Immature natural killer cell (primary cell): ENCODE results near the gene CAMKK2. TPM values are rescaled to one million over a fixed set of nuclear protein-coding genes. Genes with fewer than 3 reads are reported as not detected.

Source experiments
- DNase-seq, 3 donors: peaks; one replicate each; pipeline ENCODE4 v3.0.0; 2022; ENCODE audit warnings: mixed read lengths in 1 of 3
- H3K27ac Mint-ChIP-seq, 6 donors: one replicate each; pipeline ENCODE4 v1.8.0; 2020; ENCODE audit warnings: mixed read lengths in 6 of 6, mild to moderate bottlenecking in 5 of 6, inconsistent platforms in 4 of 6, moderate library complexity in 3 of 6
- H3K27me3 Mint-ChIP-seq, 3 donors: one replicate each; pipeline ENCODE4 v1.8.0; 2020 to 2021; ENCODE audit warnings: low read depth in 3 of 3, mild to moderate bottlenecking in 3 of 3, mixed read lengths in 3 of 3, moderate library complexity in 3 of 3, inconsistent platforms in 1 of 3
- H3K36me3 Mint-ChIP-seq, 3 donors: one replicate each; pipeline ENCODE4 v1.8.0; 2020; ENCODE audit warnings: mixed read lengths in 3 of 3, inconsistent platforms in 2 of 3, mild to moderate bottlenecking in 2 of 3
- H3K4me1 Mint-ChIP-seq, 2 donors: one replicate each; pipeline ENCODE4 v1.8.0; 2020; ENCODE audit warnings: inconsistent platforms in 2 of 2, mild to moderate bottlenecking in 2 of 2, mixed read lengths in 2 of 2, moderate library complexity in 1 of 2
- H3K4me3 Mint-ChIP-seq, 5 donors: one replicate each; pipeline ENCODE4 v1.8.0; 2020; ENCODE audit warnings: mild to moderate bottlenecking in 5 of 5, mixed read lengths in 5 of 5, inconsistent platforms in 3 of 5, moderate library complexity in 3 of 5
- H3K9me3 Mint-ChIP-seq, 6 donors: one replicate each; pipeline ENCODE4 v1.8.0; 2020; ENCODE audit warnings: mild to moderate bottlenecking in 6 of 6, mixed read lengths in 6 of 6, inconsistent platforms in 4 of 6, moderate library complexity in 3 of 6
- polyA plus RNA-seq, 3 donors: library from polyadenylated mRNA; unstranded; fragments of 300-500 nt; fragmentation: Illumina TruSeq; gene quantifications; one replicate each; pipeline ENCODE4 v1.2.3, GENCODE V29; 2021

CAMKK2 gene
- polyA plus RNA-seq, 3 donors from 2014 or later: 8.0 to 20.3 (median 12.6) TPM

DNA sequence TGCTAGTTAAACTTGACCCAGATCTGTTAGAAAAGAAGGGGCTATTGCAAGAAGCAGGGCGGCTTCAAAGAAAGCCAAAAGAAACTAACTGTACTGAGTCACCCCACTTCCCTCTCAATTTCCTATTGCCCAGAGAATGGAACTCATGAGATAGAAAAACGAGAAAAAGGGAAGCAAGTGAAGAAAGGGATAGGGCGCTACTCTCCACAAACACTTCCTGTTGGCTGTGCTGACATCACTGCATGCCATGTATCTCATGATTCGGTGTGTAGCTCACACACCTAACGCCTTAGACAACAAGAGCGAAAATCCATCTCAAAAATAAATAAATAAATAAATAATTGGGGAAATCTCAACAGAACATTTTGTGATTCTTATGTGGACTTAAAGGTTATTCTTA is 99.6 kb downstream of the CAMKK2 start:
- H3K4me3 Mint-ChIP-seq: peak overlapping the region in 3 of 5 donors; percentile 1 to 30 (median 13)
- H3K9me3 Mint-ChIP-seq: no peaks in the 10 kb centered on the region
- peak in 2 of 3 donors; percentile 5 to 6 for DNase-seq

DNA sequence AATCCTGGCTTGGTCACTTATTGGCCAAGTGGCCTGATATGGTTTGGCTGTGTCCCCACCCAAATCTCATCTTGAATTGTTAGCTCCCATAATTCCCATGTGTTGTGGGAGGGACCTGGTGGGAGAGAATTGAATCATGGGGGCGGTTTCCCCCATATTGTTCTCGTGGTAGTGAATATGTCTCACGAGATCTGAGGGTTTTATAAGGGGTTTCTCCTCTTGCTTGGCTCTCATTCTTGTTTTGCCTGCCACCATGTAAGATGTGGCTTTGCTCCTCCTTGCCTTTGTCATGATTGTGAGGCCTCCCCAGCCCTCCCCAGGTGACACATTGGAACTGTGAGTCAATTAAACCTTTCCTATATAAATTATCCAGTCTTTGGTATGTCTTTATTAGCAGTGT is 105.4 kb downstream of the CAMKK2 start:
- no peak for DNase-seq
- Mint-ChIP-seq H3K9me3 (no peaks in the 10 kb centered on the region), H3K36me3 (peaks cover 0 to 12% (median 3%) of the 10 kb centered on the region in 3 donors), H3K27me3 (no peaks in the 10 kb centered on the region), H3K27ac (no peak overlapping the region), H3K4me3 (no peak overlapping the region), H3K4me1 (no peaks in the 10 kb centered on the region)

More for the DNA sequence above, 99.6 kb downstream of the CAMKK2 start:
- peaks cover 7 to 9% of the 10 kb centered on the region in 2 donors for H3K4me1 Mint-ChIP-seq
- peak overlapping the region in 3 of 6 donors; percentile 5 to 61 (median 46) for H3K27ac Mint-ChIP-seq
- no peaks in the 10 kb centered on the region for H3K36me3 Mint-ChIP-seq
- H3K27me3 Mint-ChIP-seq: peaks cover 0 to 3% (median 0%) of the 10 kb centered on the region in 3 donors

DNA sequence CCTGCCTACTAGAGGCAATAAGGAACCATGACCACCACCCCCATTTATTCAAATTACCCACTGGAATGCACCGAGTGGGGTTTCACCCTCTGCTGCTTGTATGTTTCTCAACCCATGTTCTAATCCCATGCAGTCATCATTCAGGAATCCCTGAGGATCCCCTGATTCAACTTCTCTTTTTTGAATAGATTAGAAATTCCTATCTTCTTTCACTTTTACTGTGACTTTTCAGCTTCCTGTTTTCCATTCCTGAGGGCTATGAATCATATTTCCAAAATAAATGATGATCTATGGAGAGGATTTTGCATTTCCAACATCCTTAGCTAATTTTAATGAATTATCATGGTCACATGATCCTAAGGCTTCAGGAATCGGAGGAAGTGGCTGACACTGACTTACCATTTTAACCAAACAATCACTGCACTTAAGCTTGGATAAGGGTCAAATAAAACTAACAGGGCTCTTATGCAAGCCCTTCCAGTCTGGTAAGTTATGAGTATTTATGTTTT is 105.9 kb downstream of the CAMKK2 start:
- no peaks in the 10 kb centered on the region for H3K4me1 Mint-ChIP-seq
- no peaks in the 10 kb centered on the region for H3K9me3 Mint-ChIP-seq
- peaks cover 0 to 14% (median 4%) of the 10 kb centered on the region in 3 donors for H3K36me3 Mint-ChIP-seq
- DNase-seq: no peak
- no peaks in the 10 kb centered on the region for H3K27me3 Mint-ChIP-seq
- H3K4me3 Mint-ChIP-seq: no peak overlapping the region
- H3K27ac Mint-ChIP-seq: peak overlapping the region in 1 of 6 donors; percentile 63

DNA sequence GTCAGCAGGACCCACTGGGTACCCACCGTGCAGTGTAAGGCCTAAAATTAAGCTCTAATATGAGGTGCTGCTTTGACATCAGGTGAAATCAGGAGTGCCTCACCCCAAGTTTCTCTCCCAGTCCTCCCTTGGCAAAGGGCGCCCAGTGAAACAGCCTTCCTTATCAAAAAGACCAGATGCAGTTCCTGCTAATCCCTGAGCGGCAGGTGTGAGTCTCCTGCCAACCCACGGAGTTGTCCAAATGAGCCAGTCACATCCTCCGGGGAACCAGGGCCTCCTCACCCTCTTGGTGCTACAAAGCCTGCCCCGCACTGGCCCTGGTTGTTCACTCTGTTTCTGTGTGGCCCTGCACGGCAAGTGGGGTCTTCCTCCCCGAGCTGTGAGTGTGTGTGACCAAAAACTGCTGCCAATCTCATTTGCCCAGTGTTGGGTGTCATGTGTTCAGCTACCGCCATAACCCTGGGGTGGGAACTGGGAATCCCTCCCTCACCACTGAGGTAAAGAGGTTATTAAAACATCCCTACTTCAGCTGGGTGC is 106.8 kb downstream of the CAMKK2 start:
- Mint-ChIP-seq H3K36me3 (peaks cover 0 to 17% (median 9%) of the 10 kb centered on the region in 3 donors), H3K9me3 (no peaks in the 10 kb centered on the region), H3K27me3 (no peaks in the 10 kb centered on the region), H3K4me1 (no peaks in the 10 kb centered on the region), H3K27ac (peak overlapping the region in 1 of 6 donors; percentile 27), H3K4me3 (no peak overlapping the region)
- DNase-seq: no peak

DNA sequence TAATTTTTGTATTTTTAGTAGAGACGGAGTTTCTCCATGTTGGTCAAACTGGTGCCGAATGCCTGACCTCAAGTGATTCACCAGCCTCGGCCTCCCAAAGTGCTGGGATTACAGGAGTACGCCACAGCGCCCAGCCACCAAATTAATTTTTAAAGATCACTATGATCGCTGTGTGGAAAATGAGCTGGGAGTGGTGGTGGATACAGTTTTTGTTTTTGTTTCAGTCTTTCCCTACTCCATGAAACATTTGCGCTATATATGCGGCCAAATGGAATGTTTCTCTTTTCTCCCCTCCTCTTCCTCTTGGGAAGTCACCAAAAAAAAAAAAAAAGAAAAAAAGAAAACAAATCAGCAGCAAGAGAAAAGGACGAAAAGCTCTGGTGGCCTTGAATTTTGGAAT is 107.4 kb downstream of the CAMKK2 start:
- Mint-ChIP-seq H3K4me1 (no peaks in the 10 kb centered on the region), H3K36me3 (peaks cover 0 to 17% (median 9%) of the 10 kb centered on the region in 3 donors), H3K27me3 (no peaks in the 10 kb centered on the region), H3K27ac (peak overlapping the region in 1 of 6 donors; percentile 27), H3K9me3 (no peaks in the 10 kb centered on the region), H3K4me3 (no peak overlapping the region)
- DNase-seq: no peak

DNA sequence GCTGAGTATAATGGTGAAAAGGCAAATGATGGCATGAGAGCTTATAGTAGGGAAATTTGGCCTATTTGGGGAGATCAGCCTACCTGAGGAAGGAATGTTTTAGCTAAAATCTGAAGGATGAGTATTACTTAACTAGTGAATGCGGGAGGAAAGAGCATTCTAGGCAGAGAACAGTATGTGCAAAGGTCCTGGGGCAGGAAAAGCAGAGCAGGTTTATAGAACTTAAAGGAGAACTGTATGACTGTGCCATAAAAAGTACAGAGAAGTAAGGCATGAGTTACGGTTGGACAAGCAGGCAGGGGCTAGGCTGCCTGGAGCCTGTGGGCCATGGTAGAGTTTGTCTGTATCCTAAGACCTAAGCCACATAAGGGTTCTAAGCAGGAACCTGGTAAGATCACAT is 108.3 kb downstream of the CAMKK2 start:
- Mint-ChIP-seq H3K9me3 (no peaks in the 10 kb centered on the region), H3K36me3 (peaks cover 0 to 17% (median 9%) of the 10 kb centered on the region in 3 donors), H3K27ac (no peak overlapping the region), H3K4me1 (no peaks in the 10 kb centered on the region), H3K27me3 (no peaks in the 10 kb centered on the region), H3K4me3 (no peak overlapping the region)
- no peak for DNase-seq

Other genes with a start within 250 kb of the CAMKK2 start
- 10 to 100 TPM in 2 of 3 donors, 1 to 10 TPM in 1; 7.5 to 17.4 (median 12.9) TPM for gene P2RX7, start 163.8 kb downstream of the CAMKK2 start, polyA plus RNA-seq
- 10 to 100 TPM; 38.2 to 49.0 (median 47.7) TPM for gene P2RX4, start 86.6 kb downstream of the CAMKK2 start, polyA plus RNA-seq
- gene ANAPC5, start 55.7 kb upstream of the CAMKK2 start, polyA plus RNA-seq: 100 to 1,000 TPM; 150 to 248 (median 157) TPM
- gene RNF34, start 103.4 kb upstream of the CAMKK2 start, polyA plus RNA-seq: 10 to 100 TPM; 31.8 to 73.9 (median 57.9) TPM